GM12892 (cell line): ENCODE data around the gene CDH13.

Experiments
- POLR2A ChIP-seq: IDR thresholded peaks from 2 replicates; pipeline ENCODE4 v1.6.1; 2011; ENCODE audit warnings: low read depth, low read length, control low read depth
- POLR2AphosphoS5 ChIP-seq: IDR thresholded peaks from 2 replicates; pipeline ENCODE4 v1.6.1; 2011; ENCODE audit warnings: low read depth, low read length, control low read depth
- TAF1 ChIP-seq: IDR thresholded peaks from 2 replicates; pipeline ENCODE4 v1.6.1; 2011; ENCODE audit warnings: low read depth, mild to moderate bottlenecking, control low read depth, low read length, borderline replicate concordance

- no peak for TF ChIP-seq POLR2A
- TF ChIP-seq POLR2AphosphoS5 = no peak
- TF ChIP-seq TAF1 = no peak
Observed at GRCh38 chr16:83510906-83511305, 884.1 kb downstream of the CDH13 start.
